Right lobe of liver (tissue), 4 donors: Measurements from ENCODE around the gene IPPK.

Source experiments
- POLR2A ChIP-seq: fragments of 450-650 bp; IDR thresholded peaks from one replicate; pipeline ENCODE4 v1.6.1; 2017; ENCODE audit warnings: antibody characterized with exemption, mild to moderate bottlenecking
- TF ChIP-seq, protein P1 (sequence below), 4 donors: fragments of 200-600 bp in 3 of 4; fragments of 450-650 bp in 1 of 4; IDR thresholded peaks; one replicate each; pipeline versions ENCODE4 v1.5.1 to v1.8.0; 2016 to 2022; ENCODE audit warnings: antibody characterized with exemption in 4 of 4, mild to moderate bottlenecking in 2 of 4
- donor health status: DM: no; HTN: no; CAD: no.
- donor health status: DM: no; HTN: no; CAD: no.
- donor health status: DM: no; HTN: yes; CAD: no.

DNA sequence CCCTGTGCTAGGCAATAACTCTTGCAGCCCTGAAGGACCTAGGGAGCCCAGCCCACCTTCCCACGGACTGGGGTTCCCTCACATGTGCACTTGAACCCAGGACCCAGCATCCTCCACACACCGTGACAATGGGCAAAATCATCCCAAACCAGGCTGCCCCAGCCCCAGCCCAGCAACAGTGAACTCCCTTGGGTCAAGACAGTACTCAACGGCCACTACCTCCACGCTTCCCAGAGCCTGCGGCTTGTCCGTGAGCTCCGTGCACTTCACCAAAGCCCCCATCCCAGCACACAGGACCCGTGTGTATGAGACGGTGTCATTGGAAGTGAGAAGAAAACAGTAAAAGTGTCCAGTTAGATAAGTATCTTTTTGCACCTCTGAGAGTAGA, 55.8 kb downstream of the IPPK start:
- TF ChIP-seq, protein P1, sequence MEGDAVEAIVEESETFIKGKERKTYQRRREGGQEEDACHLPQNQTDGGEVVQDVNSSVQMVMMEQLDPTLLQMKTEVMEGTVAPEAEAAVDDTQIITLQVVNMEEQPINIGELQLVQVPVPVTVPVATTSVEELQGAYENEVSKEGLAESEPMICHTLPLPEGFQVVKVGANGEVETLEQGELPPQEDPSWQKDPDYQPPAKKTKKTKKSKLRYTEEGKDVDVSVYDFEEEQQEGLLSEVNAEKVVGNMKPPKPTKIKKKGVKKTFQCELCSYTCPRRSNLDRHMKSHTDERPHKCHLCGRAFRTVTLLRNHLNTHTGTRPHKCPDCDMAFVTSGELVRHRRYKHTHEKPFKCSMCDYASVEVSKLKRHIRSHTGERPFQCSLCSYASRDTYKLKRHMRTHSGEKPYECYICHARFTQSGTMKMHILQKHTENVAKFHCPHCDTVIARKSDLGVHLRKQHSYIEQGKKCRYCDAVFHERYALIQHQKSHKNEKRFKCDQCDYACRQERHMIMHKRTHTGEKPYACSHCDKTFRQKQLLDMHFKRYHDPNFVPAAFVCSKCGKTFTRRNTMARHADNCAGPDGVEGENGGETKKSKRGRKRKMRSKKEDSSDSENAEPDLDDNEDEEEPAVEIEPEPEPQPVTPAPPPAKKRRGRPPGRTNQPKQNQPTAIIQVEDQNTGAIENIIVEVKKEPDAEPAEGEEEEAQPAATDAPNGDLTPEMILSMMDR (IDR thresholded peaks at IDR 0.05), result no peak
- TF ChIP-seq POLR2A, result no peak
